ENCODE measurements around the gene ADARB2.

Gene ADARB2

DNA sequence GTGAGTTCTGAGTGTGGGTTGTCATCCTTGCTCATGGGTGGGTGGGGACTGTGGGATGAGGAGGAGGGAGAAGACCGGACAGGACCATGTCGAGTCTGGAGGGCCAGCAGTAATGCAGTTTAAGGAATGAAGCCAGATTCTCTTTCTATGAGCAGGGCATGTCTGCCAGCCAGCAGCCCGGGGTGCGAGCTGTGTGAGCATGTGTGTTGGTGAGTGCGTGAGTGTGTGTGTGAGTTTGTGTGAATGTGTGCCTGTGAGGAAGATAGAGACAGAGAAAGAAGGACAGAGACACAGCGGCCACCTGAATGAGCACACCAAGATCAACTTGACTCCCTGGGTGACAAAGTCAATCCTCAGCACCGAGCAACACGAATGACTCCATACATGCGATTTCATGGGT lies 52.3 kb downstream of the ADARB2 start:
- DNase-seq, result no peak

- no peak for DNase-seq
Observed at GRCh38 chr10:1683649-1684048, 53.7 kb downstream of the ADARB2 start.

DNA sequence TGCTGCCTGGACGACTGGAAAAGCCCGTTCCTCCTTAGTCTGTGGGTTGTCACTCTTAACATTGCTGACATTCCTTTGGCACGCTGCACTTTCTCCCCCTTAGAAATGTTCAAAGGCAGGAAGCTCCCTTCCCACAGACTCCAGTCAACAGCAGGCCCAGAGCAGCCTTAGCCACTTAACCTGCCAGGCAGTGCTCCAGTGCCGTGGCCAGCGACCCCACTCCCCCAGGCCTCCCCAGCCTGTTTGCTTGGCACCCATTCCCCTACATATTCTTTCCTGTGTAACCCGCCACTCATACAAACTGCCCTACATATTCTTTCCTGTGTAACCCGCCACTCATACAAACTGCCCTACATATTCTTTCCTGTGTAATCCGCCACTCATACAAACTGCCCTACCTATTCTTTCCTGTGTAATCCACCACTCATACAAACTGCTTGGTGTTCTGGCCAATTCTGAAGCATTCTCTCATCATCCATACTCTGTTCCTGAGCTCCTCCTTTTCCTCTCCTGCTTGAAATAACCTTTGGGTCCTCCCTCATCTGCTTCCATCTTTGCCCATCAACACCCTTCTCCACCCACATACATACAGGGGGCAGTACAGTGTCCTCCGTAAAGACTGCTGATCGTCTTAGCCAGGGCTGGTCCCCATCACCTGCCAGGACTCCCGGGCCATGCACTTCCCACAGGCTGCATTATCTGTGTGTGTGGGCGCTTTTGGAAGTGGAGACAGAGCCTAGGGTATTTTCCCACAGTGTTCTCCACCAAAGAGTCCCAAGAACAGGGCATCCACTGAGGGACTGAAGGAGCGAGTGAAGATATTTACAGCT lies 57.3 kb downstream of the ADARB2 start:
- DNase-seq, result no peak

DNA sequence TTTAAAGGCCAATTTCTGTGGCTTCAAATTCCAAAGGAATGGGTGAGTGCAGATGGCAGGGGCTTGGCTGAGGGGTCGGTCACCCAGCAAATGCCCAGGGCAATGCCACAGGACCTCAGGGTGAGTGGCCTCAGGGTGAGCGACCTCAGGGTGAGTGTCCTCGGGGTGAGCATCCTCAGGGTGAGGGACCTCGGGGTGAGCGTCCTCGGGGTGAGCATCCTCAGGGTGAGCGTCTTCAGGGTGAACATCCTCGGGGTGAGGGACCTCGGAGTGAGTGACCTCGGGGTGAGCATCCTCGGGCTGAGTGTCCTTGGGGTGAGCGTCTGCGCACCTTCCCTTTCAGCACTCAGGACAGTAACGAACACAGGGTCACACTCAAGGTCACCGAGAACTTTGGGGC lies 59.2 kb downstream of the ADARB2 start:
- DNase-seq, result no peak

DNA sequence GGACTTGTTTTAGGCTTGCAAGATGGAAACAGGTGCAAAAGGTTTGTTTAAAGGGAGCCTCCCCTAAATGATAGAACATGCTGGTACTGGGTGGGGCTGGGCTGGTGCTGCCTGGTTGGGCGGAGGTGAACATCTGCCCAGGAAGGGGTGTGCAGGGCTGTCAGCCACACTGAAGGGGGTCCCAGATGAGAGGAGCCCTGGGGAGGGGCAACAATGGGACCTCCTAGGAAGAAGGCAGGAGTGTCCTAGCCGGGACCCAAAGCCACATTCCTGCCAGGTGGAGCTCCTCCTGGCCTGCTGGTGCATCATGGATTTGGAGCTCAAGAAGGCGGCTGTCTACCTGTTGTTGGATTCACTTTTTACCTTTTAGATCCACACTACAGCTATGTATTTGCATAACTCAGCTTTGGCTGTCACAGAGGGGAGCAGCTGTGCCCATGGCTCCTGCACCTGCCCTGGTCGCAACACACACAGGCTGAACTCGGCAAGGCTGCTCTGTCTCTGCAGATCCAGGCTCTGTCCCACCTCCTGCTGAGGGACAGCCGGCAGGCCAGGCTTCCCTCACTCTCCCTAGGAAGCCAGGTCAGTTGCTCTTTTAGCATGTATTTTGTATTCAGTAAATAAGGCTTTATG lies 59.9 kb downstream of the ADARB2 start:
- DNase-seq, result no peak

GRCh38 chr10:1674501-1674900 lies 62.8 kb downstream of the ADARB2 start:
- DNase-seq, result no peak

- no peak for DNase-seq
Observed at GRCh38 chr10:1673568-1674345, 63.6 kb downstream of the ADARB2 start.

DNA sequence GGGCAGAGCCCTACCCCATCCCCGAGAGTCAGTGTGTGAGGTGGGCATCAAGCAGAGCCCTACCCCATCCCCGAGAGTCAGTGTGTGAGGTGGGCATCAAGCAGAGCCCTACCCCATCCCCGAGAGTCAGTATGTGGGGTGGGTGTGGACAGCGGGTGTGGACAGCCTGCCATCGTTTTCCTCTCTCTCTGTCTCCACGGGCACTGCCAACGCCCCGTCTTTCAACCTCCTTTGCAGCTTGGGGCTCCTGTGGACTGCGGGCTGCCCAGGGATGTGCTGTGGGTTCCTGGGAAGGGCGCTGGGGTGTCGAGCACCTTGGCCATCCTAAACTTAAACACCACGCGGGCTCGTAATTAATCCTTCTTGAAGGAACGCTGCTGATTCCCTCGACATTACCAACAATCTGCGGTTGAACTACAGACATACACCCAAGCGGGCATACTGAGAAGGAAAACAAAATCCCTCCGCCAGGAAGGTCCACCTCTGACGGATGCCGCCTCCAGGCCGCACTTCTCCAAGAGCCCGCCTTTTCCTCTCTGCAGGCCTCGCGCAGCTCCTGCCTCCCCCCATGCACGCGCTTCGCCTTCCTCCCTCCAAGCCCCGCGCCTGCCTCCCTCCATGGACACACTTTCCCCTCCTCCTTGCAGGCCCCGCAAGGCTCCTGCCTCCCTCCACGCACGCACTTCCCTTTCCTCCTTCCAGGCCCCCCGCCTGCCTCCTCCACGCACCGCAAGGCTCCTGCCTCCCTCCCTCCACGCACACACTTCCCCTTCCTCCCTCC lies 65.1 kb downstream of the ADARB2 start:
- DNase-seq, result no peak

DNA sequence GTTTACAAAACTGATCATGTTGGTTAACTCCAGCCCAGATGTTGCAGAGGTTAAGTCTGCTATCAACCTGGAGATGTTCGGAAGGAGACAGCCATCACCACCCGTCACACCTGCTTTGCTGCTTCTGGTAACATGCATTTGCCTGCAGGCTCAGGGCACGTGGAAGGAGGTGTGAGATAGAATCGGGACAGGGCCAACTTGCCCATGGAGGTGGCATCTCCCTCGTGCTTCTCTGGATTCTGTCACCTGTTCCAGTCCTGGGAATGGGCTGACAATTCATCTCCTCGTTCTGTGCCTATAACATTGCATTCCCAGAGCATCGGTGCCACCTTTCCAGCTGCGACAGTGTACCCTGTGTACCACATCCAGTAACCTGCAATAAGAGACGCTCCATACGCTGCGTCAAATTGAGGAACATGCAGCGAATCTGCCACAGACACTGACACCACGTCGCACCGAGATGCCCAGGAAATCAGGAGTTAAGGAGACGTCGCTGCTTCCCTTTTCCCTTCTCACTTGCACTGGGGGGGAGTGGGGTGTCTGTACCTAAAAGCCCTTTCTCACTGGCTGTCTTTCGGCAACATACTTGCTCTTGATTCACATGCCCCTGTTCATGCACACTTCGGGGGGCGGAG lies 65.8 kb downstream of the ADARB2 start:
- no peak for DNase-seq

GRCh38 chr10:1670541-1671365 lies 66.6 kb downstream of the ADARB2 start:
- DNase-seq, result no peak

- no peak for DNase-seq
Observed at GRCh38 chr10:1669433-1669832, 67.9 kb downstream of the ADARB2 start.

GRCh38 chr10:1668399-1668798 lies 68.9 kb downstream of the ADARB2 start:
- no peak for DNase-seq

DNA sequence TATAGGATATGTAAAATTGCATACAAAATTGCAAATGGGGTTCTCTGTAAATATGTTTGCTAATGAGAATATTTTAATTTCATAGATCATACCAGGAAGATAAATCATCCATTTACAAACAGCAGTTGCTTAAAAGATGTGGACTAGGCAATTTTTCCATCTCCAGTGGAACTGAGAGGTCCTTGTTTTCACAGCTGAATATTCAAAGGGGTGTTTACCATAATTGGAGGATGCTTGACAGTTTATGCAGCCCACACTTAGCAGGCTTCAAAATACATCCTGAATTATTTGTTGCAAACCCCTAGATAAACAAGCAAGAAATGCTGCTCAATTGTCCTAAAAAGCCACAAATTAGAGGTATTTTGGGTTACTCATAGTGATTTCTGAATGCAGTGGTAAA lies 69.9 kb downstream of the ADARB2 start:
- no peak for DNase-seq

GRCh38 chr10:1666147-1666546 lies 71.2 kb downstream of the ADARB2 start:
- DNase-seq, result no peak

- no peak for DNase-seq
Observed at GRCh38 chr10:1665681-1666080, 71.6 kb downstream of the ADARB2 start.

GRCh38 chr10:1665021-1665661 lies 72.2 kb downstream of the ADARB2 start:
- no peak for DNase-seq

GRCh38 chr10:1664333-1664964 lies 72.9 kb downstream of the ADARB2 start:
- no peak for DNase-seq

DNA sequence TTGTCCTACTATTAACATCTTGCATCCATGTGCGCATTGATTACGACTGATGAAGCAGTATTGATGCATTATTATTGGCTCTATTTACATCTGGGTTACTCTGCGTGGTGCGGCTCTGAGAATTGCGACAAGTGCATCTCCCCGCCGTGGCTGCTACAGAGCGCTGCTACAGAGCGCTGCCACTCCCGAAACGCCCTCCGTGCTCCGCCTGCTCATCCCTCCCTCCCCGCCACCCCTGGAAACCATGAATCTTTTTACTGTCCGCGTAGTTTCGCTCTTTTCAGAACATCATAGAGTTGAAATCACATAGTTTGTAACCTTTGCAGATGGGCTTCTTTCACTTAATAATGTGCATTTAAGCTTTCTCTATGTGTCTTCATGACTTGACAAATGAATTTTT lies 74.1 kb downstream of the ADARB2 start:
- no peak for DNase-seq

GRCh38 chr10:1662438-1663025 lies 74.8 kb downstream of the ADARB2 start:
- no peak for DNase-seq

- no peak for DNase-seq
Observed at GRCh38 chr10:1661859-1662437, 75.4 kb downstream of the ADARB2 start.

Measured in EL (cell line).